Keratinocyte (primary cell): ENCODE measurements around the gene HOPX. TPM values are rescaled to one million over a fixed set of nuclear protein-coding genes. Genes with fewer than 3 reads are reported as not detected.
"Not testable (repeated sequence)": the region's sequence is repeated elsewhere in the genome, so short reads cannot be mapped to it uniquely, and the experiment has no call there.

Experiments
- DNase-seq: peaks from one replicate; pipeline ENCODE4 v3.0.0-alpha.2; 2011; ENCODE audit warnings: low read depth, missing footprints, low spot score
- FAIRE-seq: peaks from 2 replicates; lab custom pipeline; 2011; peaks lifted over from hg19 to GRCh38; lab: Jason Lieb, UNC
- H2AFZ ChIP-seq: 2 replicates; pipeline ENCODE4 v1.6.0; 2012; ENCODE audit warnings: low read length, control low read depth, inconsistent platforms; ENCODE audit not compliant: control insufficient read depth
- H3K27ac ChIP-seq: 2 replicates; pipeline ENCODE4 v1.5.1; 2011; ENCODE audit warnings: low read length; ENCODE audit not compliant: control insufficient read depth, insufficient read depth
- H3K27me3 ChIP-seq: 3 replicates; pipeline ENCODE4 v1.6.0; 2011; ENCODE audit warnings: low read length; ENCODE audit not compliant: control insufficient read depth, insufficient read depth; ENCODE audit errors: extremely low read depth
- H3K36me3 ChIP-seq, 2 experiments: 2 replicates in 1 of 2; 3 replicates in 1 of 2; pipeline ENCODE4 v1.5.1; 2011; ENCODE audit warnings: low read length in 2 of 2, mild to moderate bottlenecking in 1 of 2; ENCODE audit not compliant: control insufficient read depth in 2 of 2, insufficient read depth in 2 of 2; ENCODE audit errors: extremely low read depth in 1 of 2
- H3K4me1 ChIP-seq: 3 replicates; pipeline ENCODE4 v1.5.1; 2011; ENCODE audit warnings: low read length; ENCODE audit not compliant: control insufficient read depth, insufficient read depth; ENCODE audit errors: extremely low read depth
- H3K4me2 ChIP-seq: 3 replicates; pipeline ENCODE4 v1.6.0; 2011; ENCODE audit warnings: low read depth, low read length; ENCODE audit not compliant: control insufficient read depth, insufficient read depth; ENCODE audit errors: extremely low read depth
- H3K4me3 ChIP-seq, 3 experiments: fragments of 200-600 bp in 1 of 3; sonication (generic) in 1 of 3; 2 replicates in 2 of 3; 3 replicates in 1 of 3; pipeline ENCODE4 v1.5.1; 2011 to 2016; ENCODE audit warnings: low read length in 3 of 3, mild to moderate bottlenecking in 3 of 3, control low read depth in 2 of 3, inconsistent platforms in 1 of 3, low read depth in 1 of 3, mixed read lengths in 1 of 3, mixed run types in 1 of 3, moderate library complexity in 1 of 3; ENCODE audit not compliant: control insufficient read depth in 2 of 3, insufficient read depth in 2 of 3; ENCODE audit errors: extremely low read depth in 1 of 3
- H3K79me2 ChIP-seq: 2 replicates; pipeline ENCODE4 v1.6.0; 2012; ENCODE audit warnings: low read length; ENCODE audit not compliant: control insufficient read depth, insufficient read depth
- H3K9ac ChIP-seq: 3 replicates; pipeline ENCODE4 v1.6.0; 2011; ENCODE audit warnings: low read length; ENCODE audit not compliant: control insufficient read depth, insufficient read depth; ENCODE audit errors: extremely low read depth
- H3K9me1 ChIP-seq: 3 replicates; pipeline ENCODE4 v1.6.0; 2011; ENCODE audit warnings: low read length; ENCODE audit not compliant: control insufficient read depth, insufficient read depth; ENCODE audit errors: extremely low read depth
- H3K9me3 ChIP-seq: 2 replicates; pipeline ENCODE4 v1.5.1; 2012; ENCODE audit warnings: low read depth, low read length; ENCODE audit not compliant: control insufficient read depth
- H4K20me1 ChIP-seq: 3 replicates; pipeline ENCODE4 v1.6.0; 2011; ENCODE audit warnings: low read length; ENCODE audit not compliant: control insufficient read depth, insufficient read depth; ENCODE audit errors: extremely low read depth
- CTCF ChIP-seq, 3 experiments: IDR thresholded peaks in 1 of 3; conservative IDR thresholded peaks in 1 of 3; optimal IDR thresholded peaks in 1 of 3; 2 replicates in 2 of 3; 3 replicates in 1 of 3; pipeline versions ENCODE3 to v1.5.1; 2011; ENCODE audit warnings: low read length in 3 of 3, mild to moderate bottlenecking in 3 of 3, moderate library complexity in 2 of 3, control low read depth in 1 of 3, inconsistent platforms in 1 of 3; ENCODE audit not compliant: insufficient read depth in 2 of 3; ENCODE audit errors: extremely low read depth in 1 of 3
- EZH2 ChIP-seq: IDR thresholded peaks from one replicate; pipeline ENCODE4 v1.6.1; 2012; ENCODE audit warnings: inconsistent platforms, mild to moderate bottlenecking, low read length, moderate library complexity
- dilution Hi-C: fragments of 300-500 bp; cut with MboI; formaldehyde crosslinking; loops from one replicate; pipeline ENCODE4 v1.7.0; 2020; ENCODE audit warnings: low sequenced_read_pairs; ENCODE audit not compliant: extremely low pct_ligation_motif_present
- polyA plus RNA-seq, 5 experiments: library from polyadenylated mRNA; depleted of rRNA in 3 of 5; stranded (reverse) in 3 of 5; stranded (forward) in 1 of 5; unstranded in 1 of 5; fragments of >200 nt; gene quantifications; 1 replicate in 1 of 5; 2 replicates in 3 of 5; 3 replicates in 1 of 5; pipeline versions ENCODE4 v1.2.1 to v1.2.3, GENCODE V29; 2011 to 2012; ENCODE audit warnings: missing spikeins in 2 of 5, low read depth in 1 of 5, low replicate concordance in 1 of 5

The HOPX gene
- polyA plus RNA-seq, 1 donor (not counting 4 experiments of a cell fraction or from before 2014, with no cell fraction given): 8.5 TPM

- DNase-seq: no peak
- dilution Hi-C loops: no loop called here
Observed at GRCh38 chr4:56698329-56698728, 17.2 kb upstream of the HOPX start.

GRCh38 chr4:56696056-56696455 is 15.0 kb upstream of the HOPX start:
- FAIRE-seq (no peak), DNase-seq (no peak)
- Histone ChIP-seq H3K4me2 (peak overlapping the region; percentile 25), H3K4me1 (no peaks in the 10 kb centered on the region), H3K9me1 (no peaks in the 10 kb centered on the region), H3K36me3 (no peaks in the 10 kb centered on the region), H3K9me3 (no peaks in the 10 kb centered on the region), H2AFZ (no peak overlapping the region), H3K9ac (peak overlapping the region; percentile 7), H3K4me3 (no peak overlapping the region), H3K27ac (no peak overlapping the region), H3K79me2 (no peaks in the 10 kb centered on the region), H4K20me1 (no peaks in the 10 kb centered on the region), H3K27me3 (no peaks in the 10 kb centered on the region)
- dilution Hi-C loops: no loop called here
- TF ChIP-seq CTCF (optimal IDR thresholded peaks at IDR 0.05 in 1 of 3, IDR thresholded peaks at IDR 0.05 in 1 of 3, conservative IDR thresholded peaks at IDR 0.05 in 1 of 3; ENCODE audit: extremely low read depth in 1 of 3, insufficient read depth in 2 of 3, low read length in 3 of 3): no peak
- no peak for TF ChIP-seq EZH2

More at GRCh38 chr4:56698329-56698728, 17.2 kb upstream of the HOPX start:
- no peak overlapping the region for H2AFZ ChIP-seq
- H3K27ac ChIP-seq: no peak overlapping the region
- H3K79me2 ChIP-seq: no peaks in the 10 kb centered on the region
- H3K9ac ChIP-seq: no peak overlapping the region
- TF ChIP-seq CTCF (optimal IDR thresholded peaks at IDR 0.05 in 1 of 3, IDR thresholded peaks at IDR 0.05 in 1 of 3, conservative IDR thresholded peaks at IDR 0.05 in 1 of 3; ENCODE audit: extremely low read depth in 1 of 3, insufficient read depth in 2 of 3, low read length in 3 of 3): no peak
- TF ChIP-seq EZH2: no peak
- H3K27me3 ChIP-seq: no peaks in the 10 kb centered on the region
- no peak for FAIRE-seq
- no peaks in the 10 kb centered on the region for H3K36me3 ChIP-seq
- H4K20me1 ChIP-seq: no peaks in the 10 kb centered on the region
- H3K4me2 ChIP-seq: no peak overlapping the region
- no peaks in the 10 kb centered on the region for H3K4me1 ChIP-seq
- H3K4me3 ChIP-seq: no peak overlapping the region
- H3K9me3 ChIP-seq: no peaks in the 10 kb centered on the region
- H3K9me1 ChIP-seq: no peaks in the 10 kb centered on the region

- H3K9me3 ChIP-seq, H3K4me1 ChIP-seq, H3K79me2 ChIP-seq, H3K36me3 ChIP-seq, FAIRE-seq, DNase-seq, dilution Hi-C loops, H3K9me1 ChIP-seq, H3K4me2 ChIP-seq, H3K27me3 ChIP-seq, H4K20me1 ChIP-seq, H2AFZ ChIP-seq, H3K27ac ChIP-seq, H3K9ac ChIP-seq, H3K4me3 ChIP-seq: not testable (repeated sequence)
Observed at GRCh38 chr4:56693476-56693875, 12.4 kb upstream of the HOPX start.
